Subcutaneous adipose tissue (tissue), 4 donors: ENCODE measurements around the gene DMPK. TPM values are rescaled to one million over a fixed set of nuclear protein-coding genes. Genes with fewer than 3 reads are reported as not detected.

ENCODE experiments used
- CTCF ChIP-seq: fragments of 450-650 bp; IDR thresholded peaks from one replicate; pipeline ENCODE4 v1.5.1; 2016; ENCODE audit warnings: low read depth, mild to moderate bottlenecking, control low read depth, antibody characterized with exemption, moderate library complexity
- total RNA-seq, 4 donors: library from RNA; depleted of rRNA; stranded (reverse); fragments of >200 nt; gene quantifications; one replicate each; pipeline ENCODE4 v1.1.0, GENCODE V29; 2016

DMPK gene
- total RNA-seq, 4 donors from 2014 or later = 7.0 to 39.2 (median 18.6) TPM

DNA sequence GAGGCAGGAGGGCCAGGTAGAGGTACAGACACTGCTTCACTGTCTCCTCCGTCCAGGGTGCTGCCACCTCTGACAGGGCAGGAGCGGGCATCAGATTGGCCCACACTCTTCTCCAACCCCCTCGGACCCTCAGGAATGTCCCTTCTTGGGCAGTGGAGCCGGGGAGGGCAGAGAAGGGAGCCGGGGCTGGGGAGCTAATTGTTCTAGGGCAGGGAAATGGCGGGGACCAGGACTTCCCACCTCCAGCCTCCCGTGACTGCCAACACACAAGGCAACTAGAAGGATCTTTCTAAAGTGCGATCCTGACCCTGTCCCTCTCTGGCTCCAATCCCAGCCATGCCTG is 42.9 kb upstream of the DMPK start:
- no peak for TF ChIP-seq CTCF

GRCh38 chr19:45824531-45825262 is 42.4 kb upstream of the DMPK start:
- TF ChIP-seq CTCF = no peak

DNA sequence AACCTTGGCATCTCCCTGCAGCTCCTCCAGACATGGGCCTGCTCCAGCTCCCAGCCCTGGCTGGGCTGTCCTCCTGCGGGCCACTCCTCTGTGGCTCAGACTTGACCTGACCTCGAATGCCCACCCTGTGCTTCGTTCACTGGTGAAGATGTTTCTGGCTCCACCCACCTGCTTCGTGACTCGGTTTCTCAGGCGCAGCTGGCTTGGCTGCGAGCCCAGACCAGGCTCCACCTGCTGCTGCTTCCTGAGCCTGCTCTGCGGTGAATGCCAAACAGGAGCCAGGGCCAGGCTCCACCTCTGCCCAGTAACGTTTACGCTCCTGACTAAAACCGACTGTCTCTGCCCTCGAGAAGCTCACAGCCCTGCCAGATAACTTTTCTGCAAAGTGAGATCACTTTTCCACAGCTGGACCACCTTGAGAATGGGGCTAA is 41.8 kb upstream of the DMPK start:
- TF ChIP-seq CTCF = no peak

GRCh38 chr19:45823182-45823581 is 40.9 kb upstream of the DMPK start:
- no peak for TF ChIP-seq CTCF

DNA sequence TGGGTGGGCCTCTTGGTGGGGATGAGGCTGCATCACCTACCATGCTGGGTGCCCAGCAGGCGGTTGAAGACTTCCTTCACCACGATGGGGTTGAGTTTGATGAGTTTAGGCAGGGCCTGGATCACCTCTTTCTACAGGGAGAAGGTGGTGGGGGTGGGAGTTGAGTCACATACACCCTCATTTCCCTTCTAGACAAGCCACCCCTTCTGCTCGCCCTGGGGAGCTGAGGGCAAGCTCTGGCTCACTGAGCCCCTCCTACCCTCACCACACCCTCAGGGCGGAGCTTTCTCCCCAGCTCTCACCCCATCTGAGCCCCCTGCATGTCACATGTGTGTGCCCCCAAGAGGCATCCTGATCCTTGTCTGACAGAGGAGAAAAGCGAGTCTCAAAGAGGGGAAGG is 40.4 kb upstream of the DMPK start:
- no peak for TF ChIP-seq CTCF

DNA sequence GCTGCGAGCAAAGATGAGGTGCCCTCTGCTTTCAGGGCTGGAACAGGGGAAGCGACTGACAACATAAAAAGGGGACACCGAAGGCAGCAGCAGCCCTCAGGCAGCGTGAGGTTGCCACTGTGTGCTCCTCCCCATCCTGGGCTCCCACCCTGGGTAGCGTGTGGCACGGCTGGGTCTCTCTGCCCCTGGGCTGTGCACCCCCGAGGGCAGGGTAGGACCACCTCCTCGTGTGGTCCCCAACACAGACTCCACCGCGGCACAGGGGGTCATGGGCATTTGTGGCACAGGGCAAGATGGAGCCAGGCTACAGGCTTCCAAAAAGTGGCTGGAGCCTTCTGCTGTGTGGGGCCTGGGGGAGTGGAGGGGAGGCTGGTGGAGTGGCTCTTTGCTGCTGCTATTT is 39.3 kb upstream of the DMPK start:
- TF ChIP-seq CTCF = no peak

DNA sequence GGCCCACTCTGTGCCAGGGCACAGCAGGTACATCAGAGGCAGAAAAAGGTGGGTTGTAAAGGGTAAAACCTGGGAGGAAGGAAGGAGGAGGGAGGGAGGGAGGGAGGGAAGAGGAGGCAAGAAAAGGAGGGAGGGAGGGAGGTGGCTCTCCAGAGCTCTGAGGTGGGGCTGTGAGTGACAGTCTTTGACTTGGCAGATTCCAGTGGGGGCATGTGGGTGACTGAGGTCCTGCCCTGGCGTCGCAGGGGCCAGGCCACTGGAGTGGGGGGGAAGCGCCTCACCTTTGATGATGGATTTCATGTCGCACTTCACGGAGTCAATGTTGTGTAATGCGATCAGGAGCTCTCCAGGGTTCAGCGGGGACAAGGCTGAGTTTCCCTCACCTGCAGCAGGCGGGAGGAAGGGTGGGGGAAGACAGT is 38.8 kb upstream of the DMPK start:
- TF ChIP-seq CTCF = no peak
